Activated naive CD4-positive, alpha-beta T cell treated with anti-CD3 and anti-CD28 coated beads, Interleukin-2, amount 50 U/mL, for 24 hours (primary cell): ENCODE results near the gene S1PR4.
A peak's percentile ranks its signal among the peaks of the same experiment; 100 is the strongest.
"Not testable (repeated sequence)": the region's sequence is repeated elsewhere in the genome, so short reads cannot be mapped to it uniquely, and the experiment has no call there.

Experiments
- H3K27ac Mint-ChIP-seq: one replicate; pipeline ENCODE4 v1.8.0; 2021; ENCODE audit warnings: mild to moderate bottlenecking, mixed read lengths
- H3K27me3 Mint-ChIP-seq: one replicate; pipeline ENCODE4 v1.8.0; 2021; ENCODE audit warnings: mixed read lengths
- H3K36me3 Mint-ChIP-seq: one replicate; pipeline ENCODE4 v1.8.0; 2021; ENCODE audit warnings: mixed read lengths
- H3K4me1 Mint-ChIP-seq: one replicate; pipeline ENCODE4 v1.8.0; 2021; ENCODE audit warnings: mixed read lengths
- H3K4me3 Mint-ChIP-seq: one replicate; pipeline ENCODE4 v1.8.0; 2021; ENCODE audit warnings: mild to moderate bottlenecking, mixed read lengths
- H3K9me3 Mint-ChIP-seq: one replicate; pipeline ENCODE4 v1.8.0; 2021; ENCODE audit warnings: mixed read lengths

Gene S1PR4

GRCh38 chr19:3194106-3195087 is 15.8 kb downstream of the S1PR4 start:
- H3K4me3 Mint-ChIP-seq = no peak overlapping the region
- H3K36me3 Mint-ChIP-seq = peaks cover 2% of the 10 kb centered on the region
- H3K27me3 Mint-ChIP-seq = no peaks in the 10 kb centered on the region
- H3K27ac Mint-ChIP-seq = peak overlapping the region; percentile 41
- H3K9me3 Mint-ChIP-seq = no peaks in the 10 kb centered on the region
- peaks cover 5% of the 10 kb centered on the region for H3K4me1 Mint-ChIP-seq

- H3K9me3 Mint-ChIP-seq = no peaks in the 10 kb centered on the region
- H3K27me3 Mint-ChIP-seq = no peaks in the 10 kb centered on the region
- peaks cover 2% of the 10 kb centered on the region for H3K36me3 Mint-ChIP-seq
- H3K4me3 Mint-ChIP-seq = no peak overlapping the region
- no peak overlapping the region for H3K27ac Mint-ChIP-seq
- H3K4me1 Mint-ChIP-seq = no peaks in the 10 kb centered on the region
Measured at GRCh38 chr19:3196064-3196932, 17.7 kb downstream of the S1PR4 start.

GRCh38 chr19:3196933-3197205 is 18.3 kb downstream of the S1PR4 start:
- no peaks in the 10 kb centered on the region for H3K9me3 Mint-ChIP-seq
- no peaks in the 10 kb centered on the region for H3K27me3 Mint-ChIP-seq
- peaks cover 2% of the 10 kb centered on the region for H3K36me3 Mint-ChIP-seq
- H3K27ac Mint-ChIP-seq = no peak overlapping the region
- no peaks in the 10 kb centered on the region for H3K4me1 Mint-ChIP-seq
- no peak overlapping the region for H3K4me3 Mint-ChIP-seq

GRCh38 chr19:3198901-3199700 is 20.5 kb downstream of the S1PR4 start:
- Mint-ChIP-seq H3K4me1 (no peaks in the 10 kb centered on the region), H3K27me3 (no peaks in the 10 kb centered on the region), H3K4me3 (no peak overlapping the region), H3K36me3 (no peaks in the 10 kb centered on the region), H3K27ac (no peak overlapping the region), H3K9me3 (no peaks in the 10 kb centered on the region)

DNA sequence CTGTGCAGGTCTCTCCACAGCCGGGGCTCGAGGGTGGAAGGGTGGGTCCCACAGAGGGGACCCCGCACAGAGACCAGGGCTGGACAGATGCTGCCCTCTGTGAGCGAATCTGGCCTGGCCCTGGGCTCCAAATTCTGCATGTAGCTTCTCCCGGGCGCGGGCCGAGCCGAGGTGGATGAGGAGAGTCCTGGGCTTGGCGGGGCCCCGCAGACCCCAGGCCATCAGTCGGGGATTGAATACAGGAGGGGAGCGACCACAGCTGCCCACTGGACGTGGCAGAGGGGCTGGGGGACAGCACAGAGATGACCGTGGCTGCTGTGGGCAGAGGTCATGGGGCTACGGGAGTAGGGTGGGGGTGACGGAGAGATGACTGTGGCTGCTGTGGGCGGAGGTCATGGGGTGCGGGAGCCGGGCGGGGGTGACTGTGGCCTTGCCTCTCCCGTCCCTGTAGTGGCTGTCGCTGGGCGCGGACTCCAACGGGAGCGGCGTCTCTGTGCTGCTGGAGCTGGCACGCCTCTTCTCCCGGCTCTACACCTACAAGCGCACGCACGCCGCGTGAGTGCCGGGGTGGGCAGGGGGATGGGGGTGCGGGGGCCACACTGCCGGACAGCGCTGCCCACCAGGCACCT is 22.6 kb downstream of the S1PR4 start:
- Mint-ChIP-seq H3K27ac (no peak overlapping the region), H3K36me3 (no peaks in the 10 kb centered on the region), H3K27me3 (no peaks in the 10 kb centered on the region), H3K4me1 (no peaks in the 10 kb centered on the region), H3K9me3 (no peaks in the 10 kb centered on the region), H3K4me3 (no peak overlapping the region)

GRCh38 chr19:3201911-3202310 is 23.3 kb downstream of the S1PR4 start:
- H3K27me3 Mint-ChIP-seq = no peaks in the 10 kb centered on the region
- no peaks in the 10 kb centered on the region for H3K4me1 Mint-ChIP-seq
- H3K27ac Mint-ChIP-seq = no peak overlapping the region
- no peak overlapping the region for H3K4me3 Mint-ChIP-seq
- H3K9me3 Mint-ChIP-seq = no peaks in the 10 kb centered on the region
- no peaks in the 10 kb centered on the region for H3K36me3 Mint-ChIP-seq

- no peaks in the 10 kb centered on the region for H3K4me1 Mint-ChIP-seq
- no peaks in the 10 kb centered on the region for H3K36me3 Mint-ChIP-seq
- H3K4me3 Mint-ChIP-seq = no peak overlapping the region
- no peaks in the 10 kb centered on the region for H3K9me3 Mint-ChIP-seq
- no peaks in the 10 kb centered on the region for H3K27me3 Mint-ChIP-seq
- H3K27ac Mint-ChIP-seq = no peak overlapping the region
Measured at GRCh38 chr19:3202346-3202745, 23.8 kb downstream of the S1PR4 start.

DNA sequence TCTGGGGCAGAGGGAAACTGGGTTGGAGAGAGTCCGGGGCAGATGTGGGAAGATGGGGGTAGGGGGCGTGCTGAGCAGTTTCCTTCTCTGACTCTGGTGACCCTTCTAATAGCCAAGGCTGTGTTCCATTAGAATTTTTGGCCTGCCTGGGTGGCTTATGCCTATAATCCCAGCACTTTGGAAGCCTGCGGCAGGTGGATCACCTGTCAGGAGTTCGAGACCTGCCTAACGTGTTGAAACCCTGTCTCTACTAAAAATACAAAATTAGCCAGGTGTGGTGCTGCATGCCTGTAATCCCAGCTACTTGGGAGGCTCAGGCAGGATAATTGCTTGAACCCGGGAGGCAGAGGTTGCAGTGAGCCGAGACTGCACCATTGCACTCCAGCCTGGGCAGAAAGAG is 24.3 kb downstream of the S1PR4 start:
- H3K4me1 Mint-ChIP-seq, H3K36me3 Mint-ChIP-seq, H3K27me3 Mint-ChIP-seq, H3K4me3 Mint-ChIP-seq, H3K9me3 Mint-ChIP-seq, H3K27ac Mint-ChIP-seq: not testable (repeated sequence)

- no peaks in the 10 kb centered on the region for H3K27me3 Mint-ChIP-seq
- no peak overlapping the region for H3K27ac Mint-ChIP-seq
- no peak overlapping the region for H3K4me3 Mint-ChIP-seq
- no peaks in the 10 kb centered on the region for H3K36me3 Mint-ChIP-seq
- no peaks in the 10 kb centered on the region for H3K4me1 Mint-ChIP-seq
- no peaks in the 10 kb centered on the region for H3K9me3 Mint-ChIP-seq
Measured at GRCh38 chr19:3203805-3204645, 25.5 kb downstream of the S1PR4 start.

DNA sequence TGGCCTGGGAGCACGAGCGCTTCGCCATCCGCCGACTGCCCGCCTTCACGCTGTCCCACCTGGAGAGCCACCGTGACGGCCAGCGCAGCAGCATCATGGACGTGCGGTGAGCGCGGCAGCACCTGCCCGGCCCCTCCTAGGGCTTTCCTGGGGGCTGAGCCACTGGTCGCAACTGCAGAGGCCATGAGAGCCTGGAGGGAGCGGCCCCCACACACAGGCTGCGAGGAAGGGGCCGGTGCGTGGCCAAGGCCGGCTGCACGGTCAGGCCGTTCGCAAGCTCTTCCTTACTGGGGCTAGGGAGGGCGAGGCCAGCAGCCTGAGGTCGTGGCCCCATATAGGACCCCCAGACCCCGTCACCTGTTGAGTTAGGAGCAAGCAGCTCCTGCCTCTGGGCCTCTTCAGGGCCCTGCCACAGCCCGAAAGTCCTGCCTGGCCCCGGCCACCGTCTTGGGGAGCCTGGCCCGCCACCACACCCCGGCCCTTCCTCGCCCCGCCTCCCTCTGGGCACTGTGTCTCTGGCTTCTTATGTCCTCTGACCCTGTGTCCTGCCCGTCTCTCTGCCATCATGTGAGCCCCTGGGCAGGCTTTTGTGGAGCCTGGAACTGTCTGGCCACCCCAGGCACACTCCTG is 26.2 kb downstream of the S1PR4 start:
- Mint-ChIP-seq H3K4me1 (no peaks in the 10 kb centered on the region), H3K4me3 (no peak overlapping the region), H3K27ac (no peak overlapping the region), H3K9me3 (no peaks in the 10 kb centered on the region), H3K27me3 (no peaks in the 10 kb centered on the region), H3K36me3 (no peaks in the 10 kb centered on the region)

GRCh38 chr19:3206216-3206953 is 27.8 kb downstream of the S1PR4 start:
- Mint-ChIP-seq H3K4me1 (peaks cover 5% of the 10 kb centered on the region), H3K4me3 (no peak overlapping the region), H3K36me3 (no peaks in the 10 kb centered on the region), H3K27ac (no peak overlapping the region), H3K27me3 (no peaks in the 10 kb centered on the region), H3K9me3 (no peaks in the 10 kb centered on the region)

GRCh38 chr19:3207461-3208242 is 29.1 kb downstream of the S1PR4 start:
- Mint-ChIP-seq H3K36me3 (no peaks in the 10 kb centered on the region), H3K4me1 (peaks cover 5% of the 10 kb centered on the region), H3K27ac (no peak overlapping the region), H3K4me3 (no peak overlapping the region), H3K27me3 (no peaks in the 10 kb centered on the region), H3K9me3 (no peaks in the 10 kb centered on the region)
